ENCODE data around the gene MEGF8. TPM values are rescaled to one million over a fixed set of nuclear protein-coding genes. Genes with fewer than 3 reads are reported as not detected.

Gene MEGF8
- total and polyA plus RNA-seq, 4 donors, result 6.0 to 21.7 (median 11.1) TPM

GRCh38 chr19:42284066-42284501 is 41.4 kb upstream of the MEGF8 start:
- DNase-seq (peak; percentile 79 to 88 (median 87)), ATAC-seq (ENCODE audit: insufficient read depth, low FRiP score) (peak; percentile 37)
- Histone ChIP-seq H3K27me3 (ENCODE audit: control insufficient read depth in 3 of 3, insufficient read depth in 3 of 3, low read length in 2 of 3) (no peaks in the 10 kb centered on the region), H3K36me3 (ENCODE audit: control insufficient read depth in 4 of 4, insufficient read depth in 4 of 4, low read length in 4 of 4) (peaks cover 4 to 24% (median 12%) of the 10 kb centered on the region in 4 donors), H3K9ac (ENCODE audit: insufficient read depth in 1 of 2, low read length in 2 of 2) (no peak overlapping the region), H3K9me3 (ENCODE audit: control insufficient read depth in 4 of 4, insufficient read depth in 3 of 4, low read length in 3 of 4) (no peaks in the 10 kb centered on the region), H3K27ac (ENCODE audit: low read depth in 1 of 2, low read length in 1 of 2) (peak overlapping the region; percentile 86 to 98), H3K4me1 (ENCODE audit: control insufficient read depth in 5 of 5, insufficient read depth in 5 of 5, low read length in 5 of 5) (peaks cover 22 to 47% (median 37%) of the 10 kb centered on the region in 5 donors), H3K4me3 (peak overlapping the region; percentile 64)
- no peak for TF ChIP-seq CTCF (IDR thresholded peaks at IDR 0.05; ENCODE audit: control extremely low read depth, extremely low read depth)
- WGBS, 2 donors, result 0 to 1% methylated on average over 14 to 74 of the region's 76 CpGs

- peak overlapping the region in 1 of 2 donors; percentile 14 for H3K9ac ChIP-seq (ENCODE audit: insufficient read depth in 1 of 2, low read length in 2 of 2)
- no peak for TF ChIP-seq CTCF (IDR thresholded peaks at IDR 0.05; ENCODE audit: control extremely low read depth, extremely low read depth)
- 3% methylated on average over 33 to 41 of the region's 41 CpGs for WGBS, 2 donors
- ATAC-seq (ENCODE audit: insufficient read depth, low FRiP score), result no peak
- H3K27me3 ChIP-seq (ENCODE audit: control insufficient read depth in 3 of 3, insufficient read depth in 3 of 3, low read length in 2 of 3), result no peaks in the 10 kb centered on the region
- H3K9me3 ChIP-seq (ENCODE audit: control insufficient read depth in 4 of 4, insufficient read depth in 3 of 4, low read length in 3 of 4), result no peaks in the 10 kb centered on the region
- H3K36me3 ChIP-seq (ENCODE audit: control insufficient read depth in 4 of 4, insufficient read depth in 4 of 4, low read length in 4 of 4), result peaks cover 4 to 31% (median 17%) of the 10 kb centered on the region in 4 donors
- H3K4me1 ChIP-seq (ENCODE audit: control insufficient read depth in 5 of 5, insufficient read depth in 5 of 5, low read length in 5 of 5), result peaks cover 20 to 41% (median 33%) of the 10 kb centered on the region in 5 donors
- DNase-seq, result peak in 2 of 3 donors; percentile 19 to 33
- peak overlapping the region; percentile 47 to 50 for H3K27ac ChIP-seq (ENCODE audit: low read depth in 1 of 2, low read length in 1 of 2)
- peak overlapping the region; percentile 46 for H3K4me3 ChIP-seq
These were observed 40.7 kb upstream of the MEGF8 start for GRCh38 chr19:42284591-42285341.

- Histone ChIP-seq H3K9me3 (ENCODE audit: control insufficient read depth in 4 of 4, insufficient read depth in 3 of 4, low read length in 3 of 4) (no peaks in the 10 kb centered on the region), H3K4me1 (ENCODE audit: control insufficient read depth in 5 of 5, insufficient read depth in 5 of 5, low read length in 5 of 5) (peaks cover 20 to 41% (median 33%) of the 10 kb centered on the region in 5 donors), H3K4me3 (no peak overlapping the region), H3K27ac (ENCODE audit: low read depth in 1 of 2, low read length in 1 of 2) (peak overlapping the region in 1 of 2 donors; percentile 50), H3K27me3 (ENCODE audit: control insufficient read depth in 3 of 3, insufficient read depth in 3 of 3, low read length in 2 of 3) (no peaks in the 10 kb centered on the region), H3K36me3 (ENCODE audit: control insufficient read depth in 4 of 4, insufficient read depth in 4 of 4, low read length in 4 of 4) (peaks cover 4 to 38% (median 21%) of the 10 kb centered on the region in 4 donors), H3K9ac (ENCODE audit: insufficient read depth in 1 of 2, low read length in 2 of 2) (no peak overlapping the region)
- WGBS, 2 donors, result 15 to 32% methylated on average over 5 of the region's 5 CpGs
- TF ChIP-seq CTCF (IDR thresholded peaks at IDR 0.05; ENCODE audit: control extremely low read depth, extremely low read depth), result no peak
- DNase-seq (no peak), ATAC-seq (ENCODE audit: insufficient read depth, low FRiP score) (no peak)
These were observed 39.9 kb upstream of the MEGF8 start for GRCh38 chr19:42285541-42285941.

Measured in lung (tissue), 12 donors.